SK-N-SH (cell line): Measurements from ENCODE around the gene SVIL. TPM values are rescaled to one million over a fixed set of nuclear protein-coding genes. Genes with fewer than 3 reads are reported as not detected.
"Not testable (repeated sequence)": the region's sequence is repeated elsewhere in the genome, so short reads cannot be mapped to it uniquely, and the experiment has no call there.

Experiments
- CTCF ChIA-PET: fragments of 300-600, 350-600 bp; formaldehyde crosslinking; extraction: SDS; loops from one replicate; lab custom pipeline; 2021; lab: Yijun Ruan, JAX
- POLR2A ChIA-PET: fragments of 350-600 bp; sonication (Branson Sonifier 250); formaldehyde crosslinking; extraction: SDS; loops from one replicate; lab custom pipeline; 2020; ENCODE audit warnings: antibody characterized with exemption, inconsistent platforms; lab: Yijun Ruan, JAX
- DNase-seq: peaks from one replicate; pipeline ENCODE4 v3.0.0; 2012
- H2AFZ ChIP-seq: fragments of 200-600 bp; sonication (generic); 2 replicates; pipeline ENCODE4 v1.8.1; 2016; ENCODE audit warnings: antibody characterized with exemption, mild to moderate bottlenecking, low read depth
- H3F3A ChIP-seq: fragments of 200-600 bp; sonication (generic); replicated peaks from 2 replicates; pipeline ENCODE3; 2016; ENCODE audit warnings: antibody characterized with exemption, mild to moderate bottlenecking; ENCODE audit not compliant: insufficient read depth
- H3K27ac ChIP-seq, 2 experiments: fragments of 200-500 bp in 1 of 2; fragments of 200-600 bp in 1 of 2; sonication (Bioruptor generic) in 1 of 2; sonication (generic), shearing (Covaris generic) in 1 of 2; 2 replicates each; pipeline versions ENCODE4 v1.5.1 to v1.6.1; 2014 to 2016; ENCODE audit warnings: low read depth in 2 of 2, inconsistent platforms in 1 of 2, low read length in 1 of 2, mild to moderate bottlenecking in 1 of 2, mixed read lengths in 1 of 2
- H3K27me3 ChIP-seq: fragments of 200-600 bp; sonication (generic), shearing (Covaris generic); 2 replicates; pipeline ENCODE4 v1.6.1; 2016; ENCODE audit warnings: mixed run types; ENCODE audit not compliant: insufficient read depth
- H3K36me3 ChIP-seq, 2 experiments: fragments of 200-500 bp in 1 of 2; fragments of 200-600 bp in 1 of 2; sonication (Bioruptor generic) in 1 of 2; sonication (generic) in 1 of 2; replicated peaks in 1 of 2; 2 replicates each; pipeline versions ENCODE3 to v1.5.1; 2014 to 2016; ENCODE audit warnings: low read length in 1 of 2, mild to moderate bottlenecking in 1 of 2; ENCODE audit not compliant: insufficient read depth in 2 of 2, control insufficient read depth in 1 of 2
- H3K4me1 ChIP-seq, 2 experiments: fragments of 200-500 bp in 1 of 2; fragments of 200-600 bp in 1 of 2; sonication (Bioruptor generic) in 1 of 2; sonication (generic), shearing (Covaris generic) in 1 of 2; 2 replicates each; pipeline versions ENCODE4 v1.5.1 to v1.6.1; 2014 to 2016; ENCODE audit warnings: low read depth in 1 of 2, low read length in 1 of 2, mixed run types in 1 of 2; ENCODE audit not compliant: insufficient read depth in 2 of 2, control insufficient read depth in 1 of 2
- H3K4me2 ChIP-seq: fragments of 200-600 bp; sonication (generic), shearing (Covaris generic); 2 replicates; pipeline ENCODE4 v1.6.1; 2017; ENCODE audit warnings: mixed run types
- H3K4me3 ChIP-seq, 2 experiments: fragments of 200-500 bp in 1 of 2; fragments of 200-600 bp in 1 of 2; sonication (Bioruptor generic) in 1 of 2; sonication (generic), shearing (Covaris generic) in 1 of 2; 2 replicates each; pipeline versions ENCODE4 v1.5.1 to v1.8.1; 2014 to 2016; ENCODE audit warnings: low read depth in 2 of 2, inconsistent platforms in 1 of 2, low read length in 1 of 2, mild to moderate bottlenecking in 1 of 2, mixed read lengths in 1 of 2, moderate library complexity in 1 of 2
- H3K79me2 ChIP-seq: fragments of 200-600 bp; sonication (generic); 2 replicates; pipeline ENCODE4 v1.8.1; 2017; ENCODE audit warnings: mild to moderate bottlenecking; ENCODE audit not compliant: insufficient read depth
- H3K9ac ChIP-seq: fragments of 200-600 bp; sonication (generic); 2 replicates; pipeline ENCODE4 v1.6.1; 2017; ENCODE audit warnings: mixed run types
- H3K9me2 ChIP-seq: fragments of 200-600 bp; sonication (generic); 2 replicates; pipeline ENCODE4 v1.6.1; 2017; ENCODE audit warnings: mixed run types
- H3K9me3 ChIP-seq: fragments of 200-600 bp; sonication (generic); 2 replicates; pipeline ENCODE4 v1.6.1; 2017; ENCODE audit warnings: mixed run types, mild to moderate bottlenecking, moderate library complexity
- H4K20me1 ChIP-seq: fragments of 200-600 bp; sonication (generic); 2 replicates; pipeline ENCODE4 v1.6.1; 2017; ENCODE audit warnings: mild to moderate bottlenecking, mixed run types; ENCODE audit not compliant: insufficient read depth
- CHD2 ChIP-seq: fragments of 150-350 bp; IDR thresholded peaks from 2 replicates; pipeline ENCODE4 v1.6.1; 2018; ENCODE audit warnings: low read length; ENCODE audit not compliant: partially characterized antibody
- CTCF ChIP-seq: fragments of 200-600 bp; sonication (generic); IDR thresholded peaks from 2 replicates; pipeline ENCODE4 v1.6.1; 2017; ENCODE audit warnings: antibody characterized with exemption, mild to moderate bottlenecking, moderate library complexity
- EP300 ChIP-seq, 2 experiments: IDR thresholded peaks; 2 replicates each; pipeline versions ENCODE4 v1.4.0 to v1.6.1; 2012; ENCODE audit warnings: borderline replicate concordance in 1 of 2, low read depth in 1 of 2, low read length in 1 of 2
- EZH2phosphoT487 ChIP-seq: fragments of 200-600 bp; sonication (generic); IDR thresholded peaks from 2 replicates; pipeline ENCODE4 v1.6.1; 2017; ENCODE audit warnings: low read depth, mixed run types, mild to moderate bottlenecking, antibody characterized with exemption, moderate library complexity, borderline replicate concordance
- FOSL2 ChIP-seq: IDR thresholded peaks from 2 replicates; pipeline ENCODE4 v1.4.0; 2012; ENCODE audit warnings: low read depth, mild to moderate bottlenecking, moderate library complexity, borderline replicate concordance
- GABPA ChIP-seq: IDR thresholded peaks from 2 replicates; pipeline ENCODE4 v1.4.0; 2012; ENCODE audit warnings: low read depth, mild to moderate bottlenecking
- JUND ChIP-seq: IDR thresholded peaks from 2 replicates; pipeline ENCODE4 v1.4.0; 2012
- NFIC ChIP-seq: IDR thresholded peaks from 2 replicates; pipeline ENCODE4 v1.4.0; 2012; ENCODE audit warnings: borderline replicate concordance
- NRF1 ChIP-seq: IDR thresholded peaks from 2 replicates; pipeline ENCODE4 v1.6.1; 2012; ENCODE audit warnings: low read depth, mild to moderate bottlenecking, low read length
- PBX3 ChIP-seq: IDR thresholded peaks from 2 replicates; pipeline ENCODE4; 2012
- POLR2AphosphoS5 ChIP-seq: IDR thresholded peaks from 2 replicates; pipeline ENCODE4 v1.6.1; 2012; ENCODE audit warnings: low read depth, low read length
- REST ChIP-seq: IDR thresholded peaks from 2 replicates; pipeline ENCODE4 v1.6.1; 2012; ENCODE audit warnings: mild to moderate bottlenecking, low read depth, low read length, moderate library complexity
- RFX5 ChIP-seq: IDR thresholded peaks from 2 replicates; pipeline ENCODE4 v1.6.1; 2012; ENCODE audit warnings: mild to moderate bottlenecking, improper control_type of control experiment, low read length
- RXRA ChIP-seq: IDR thresholded peaks from 2 replicates; pipeline ENCODE4 v1.4.0; 2012; ENCODE audit warnings: low read depth, mild to moderate bottlenecking, borderline replicate concordance
- TCF12 ChIP-seq: IDR thresholded peaks from 2 replicates; pipeline ENCODE4 v1.4.0; 2012
- TEAD4 ChIP-seq: IDR thresholded peaks from 2 replicates; pipeline ENCODE4 v1.4.0; 2012; ENCODE audit warnings: mild to moderate bottlenecking, borderline replicate concordance; ENCODE audit not compliant: insufficient read depth
- WGBS: methylation state at CpG from one replicate; pipeline ENCODE4 v1.1.6; 2017; ENCODE audit warnings: low lambda C conversion rate; 5-methylcytosine and 5-hydroxymethylcytosine counted together
- polyA plus RNA-seq, 3 experiments: library from polyadenylated mRNA; depleted of rRNA; stranded (reverse); fragments of >200 nt; gene quantifications; 2 replicates each; pipeline ENCODE4 v1.2.3, GENCODE V29; 2012

Gene SVIL
- polyA plus RNA-seq, 1 of the 3 experiments (the other 2 are of a cell fraction): 48.7 TPM

- POLR2A ChIA-PET, H2AFZ ChIP-seq, H3K27me3 ChIP-seq, H3K4me3 ChIP-seq, DNase-seq, H3K9me3 ChIP-seq, H3K9me2 ChIP-seq, H3K4me2 ChIP-seq, H3F3A ChIP-seq: not testable (repeated sequence)
- Histone ChIP-seq H3K4me1 (peaks cover 2 to 13% of the 10 kb centered on the region in 2 experiments; a peak in 3 of 4 replicates), H3K79me2 (peaks cover 83% of the 10 kb centered on the region), H3K36me3 (peaks cover 0 to 12% of the 10 kb centered on the region in 2 experiments), H3K9ac (peak overlapping the region; percentile 35; the same call in 1 of the 2 replicates), H3K27ac (peak overlapping the region in 1 of 2 experiments; percentile 87; a peak in 2 of 4 replicates), H4K20me1 (peaks cover 26% of the 10 kb centered on the region; the same call in 1 of the 2 replicates)
- CTCF ChIA-PET: interaction anchor here (1.1 to 3.4 kb wide), 2 partner anchors 8 to 116 kb away, joined by 3 to 16 read pairs; no protein-coding TSS in a partner anchor
- WGBS: 21% methylated on average over 3 of the region's 5 CpGs
- TF ChIP-seq EP300 (IDR thresholded peaks at IDR 0.05; ENCODE audit: borderline replicate concordance in 1 of 2, low read depth in 1 of 2, low read length in 1 of 2) (peak in 1 of 2 experiments; percentile 43; a peak in 1 of 4 replicates), JUND (peak; percentile 50), FOSL2 (peak; percentile 45; the same call in 1 of the 2 replicates), PBX3 (peak; percentile 45; the same call in 1 of the 2 replicates), TCF12 (peak; percentile 45; the same call in 1 of the 2 replicates), NFIC (peak; percentile 40; the same call in 1 of the 2 replicates)
Observed at GRCh38 chr10:29582769-29583168, 52.0 kb downstream of the SVIL start.

GRCh38 chr10:29579455-29579970 lies 55.3 kb downstream of the SVIL start:
- Histone ChIP-seq H3K4me1 (peaks cover 0 to 9% of the 10 kb centered on the region in 2 experiments; a peak in 2 of 4 replicates), H3K4me2 (no peak overlapping the region), H3F3A (peaks cover 3% of the 10 kb centered on the region), H3K9me2 (no peaks in the 10 kb centered on the region), H4K20me1 (peaks cover 33% of the 10 kb centered on the region; the same call in 1 of the 2 replicates), H3K36me3 (peaks cover 3 to 35% of the 10 kb centered on the region in 2 experiments), H3K9me3 (no peaks in the 10 kb centered on the region), H3K4me3 (no peak overlapping the region), H3K79me2 (peaks cover 77% of the 10 kb centered on the region), H3K9ac (no peak overlapping the region), H3K27me3 (no peaks in the 10 kb centered on the region), H2AFZ (no peak overlapping the region), H3K27ac (no peak overlapping the region)
- CTCF ChIA-PET: interaction anchor here (1.5 to 3.4 kb wide), 2 partner anchors 11 to 13 kb away, joined by 4 to 16 read pairs; no protein-coding TSS in a partner anchor
- WGBS: 98% methylated on average over 10 of the region's 12 CpGs
- DNase-seq: no peak
- POLR2A ChIA-PET: no interaction called here
- TF ChIP-seq CHD2 (no peak), GABPA (no peak), EZH2phosphoT487 (no peak), NRF1 (no peak), CTCF (no peak), RFX5 (no peak), PBX3 (no peak), RXRA (no peak), TCF12 (no peak), REST (no peak), TEAD4 (no peak), EP300 (IDR thresholded peaks at IDR 0.05; ENCODE audit: borderline replicate concordance in 1 of 2, low read depth in 1 of 2, low read length in 1 of 2) (no peak), JUND (no peak), POLR2AphosphoS5 (no peak)
